IMR-90 (cell line): ENCODE data around the gene SHISA6. TPM values are rescaled to one million over a fixed set of nuclear protein-coding genes. Genes with fewer than 3 reads are reported as not detected.

Experiments
- ATAC-seq: fragments of 200-7000 bp; cut with Tn5 transposase; 2 replicates; pipeline ENCODE4 v1.9.1; 2020; ENCODE audit warnings: low read depth, mild to moderate bottlenecking, moderate library complexity
- BruUV-seq: library from RNA; stranded (reverse); fragments of 400-500 nt; replicated peaks from 2 replicates; lab custom pipeline; 2021; lab: Mats Ljungman, UMichigan
- CTCF ChIA-PET: fragments of 300-600 bp; formaldehyde crosslinking; extraction: SDS; loops from one replicate; lab custom pipeline; 2021; ENCODE audit warnings: antibody characterized with exemption; lab: Yijun Ruan, JAX
- POLR2A ChIA-PET: fragments of 300-600 bp; sonication (Branson Sonifier 250); formaldehyde crosslinking; loops from one replicate; lab custom pipeline; 2022; ENCODE audit warnings: antibody characterized with exemption; ENCODE audit not compliant: unreplicated experiment; lab: Charles Lee
- DNase-seq: peaks from one replicate; pipeline ENCODE4 v3.0.0; 2013
- H2AFZ ChIP-seq: replicated peaks from 2 replicates; pipeline ENCODE3; 2013; ENCODE audit warnings: low read length, mild to moderate bottlenecking; ENCODE audit not compliant: poor library complexity
- H2AK5ac ChIP-seq: 2 replicates; pipeline ENCODE4 v1.6.1; 2013; ENCODE audit warnings: low read depth, low read length, inconsistent platforms
- H2AK9ac ChIP-seq: replicated peaks from 2 replicates; pipeline ENCODE3; 2013; ENCODE audit warnings: mild to moderate bottlenecking, low read depth, low read length, moderate library complexity; ENCODE audit not compliant: poor library complexity
- H2BK120ac ChIP-seq: 2 replicates; pipeline ENCODE4 v1.6.1; 2013; ENCODE audit warnings: low read depth, low read length, inconsistent platforms
- H2BK15ac ChIP-seq: 3 replicates; pipeline ENCODE4 v1.6.1; 2013; ENCODE audit warnings: low read depth, low read length, inconsistent platforms
- H2BK20ac ChIP-seq: 2 replicates; pipeline ENCODE4 v1.6.1; 2013; ENCODE audit warnings: low read depth, mild to moderate bottlenecking, inconsistent platforms, low read length, moderate library complexity
- H2BK5ac ChIP-seq: 2 replicates; pipeline ENCODE4 v1.6.1; 2013; ENCODE audit warnings: mild to moderate bottlenecking, low read depth, low read length, inconsistent platforms; ENCODE audit not compliant: poor library complexity, severe bottlenecking
- H3K14ac ChIP-seq: replicated peaks from 2 replicates; pipeline ENCODE4 v1.6.1; 2013; ENCODE audit warnings: low read depth, low read length, inconsistent platforms
- H3K18ac ChIP-seq: 2 replicates; pipeline ENCODE4 v1.6.1; 2013; ENCODE audit warnings: low read depth, low read length, control low read depth
- H3K23ac ChIP-seq: 2 replicates; pipeline ENCODE4 v1.6.1; 2013; ENCODE audit warnings: low read depth, low read length, inconsistent platforms
- H3K27ac ChIP-seq: 2 replicates; pipeline ENCODE4 v1.5.1; 2013; ENCODE audit warnings: mild to moderate bottlenecking, control low read depth, low read length; ENCODE audit not compliant: insufficient read depth
- H3K27me3 ChIP-seq: 2 replicates; pipeline ENCODE4 v1.6.1; 2013; ENCODE audit warnings: low read length; ENCODE audit not compliant: control insufficient read depth, insufficient read depth
- H3K36me3 ChIP-seq: 2 replicates; pipeline ENCODE4 v1.6.1; 2013; ENCODE audit warnings: low read length, mixed read lengths; ENCODE audit not compliant: control insufficient read depth, insufficient read depth
- H3K4ac ChIP-seq: 2 replicates; pipeline ENCODE4 v1.6.1; 2013; ENCODE audit warnings: low read depth, low read length, inconsistent platforms
- H3K4me1 ChIP-seq: 2 replicates; pipeline ENCODE4 v1.6.1; 2013; ENCODE audit warnings: low read length, mixed read lengths; ENCODE audit not compliant: control insufficient read depth, insufficient read depth
- H3K4me2 ChIP-seq: 2 replicates; pipeline ENCODE4 v1.6.1; 2013; ENCODE audit warnings: low read depth, mild to moderate bottlenecking, control low read depth, low read length, moderate library complexity
- H3K4me3 ChIP-seq: 2 replicates; pipeline ENCODE4 v1.5.1; 2013; ENCODE audit warnings: low read depth, mild to moderate bottlenecking, control low read depth, low read length, moderate library complexity; ENCODE audit not compliant: insufficient read depth
- H3K56ac ChIP-seq: 2 replicates; pipeline ENCODE4 v1.6.1; 2013; ENCODE audit warnings: low read length, inconsistent platforms; ENCODE audit not compliant: insufficient read depth; ENCODE audit errors: extremely low read depth
- H3K79me1 ChIP-seq, 2 experiments: 2 replicates each; pipeline ENCODE4 v1.6.1; 2013; ENCODE audit warnings: low read length in 2 of 2, inconsistent platforms in 1 of 2, low read depth in 1 of 2
- H3K9ac ChIP-seq: 2 replicates; pipeline ENCODE4 v1.6.1; 2013; ENCODE audit warnings: low read depth, low read length, control low read depth
- H3K9me1 ChIP-seq: 2 replicates; pipeline ENCODE4 v1.6.1; 2013; ENCODE audit warnings: low read length, inconsistent platforms; ENCODE audit not compliant: insufficient read depth
- H3K9me3 ChIP-seq: 2 replicates; pipeline ENCODE4 v1.6.1; 2013; ENCODE audit warnings: low read length; ENCODE audit not compliant: control insufficient read depth, insufficient read depth
- H4K20me1 ChIP-seq: 2 replicates; pipeline ENCODE4 v1.6.1; 2013; ENCODE audit warnings: low read length, inconsistent platforms; ENCODE audit not compliant: insufficient read depth
- H4K5ac ChIP-seq: 2 replicates; pipeline ENCODE4 v1.6.1; 2013; ENCODE audit warnings: mild to moderate bottlenecking, low read depth, low read length, control low read depth
- H4K8ac ChIP-seq, 2 experiments: 2 replicates each; pipeline ENCODE4 v1.6.1; 2013; ENCODE audit warnings: low read depth in 2 of 2, low read length in 2 of 2, control low read depth in 1 of 2, inconsistent platforms in 1 of 2
- H4K91ac ChIP-seq: 2 replicates; pipeline ENCODE4 v1.6.1; 2013; ENCODE audit warnings: low read depth, low read length, inconsistent platforms; ENCODE audit not compliant: insufficient read depth
- BHLHE40 ChIP-seq: fragments of 150-350 bp; IDR thresholded peaks from 2 replicates; pipeline ENCODE4 v1.6.1; 2016; ENCODE audit warnings: mild to moderate bottlenecking, low read depth, low read length
- CEBPB ChIP-seq: IDR thresholded peaks from 2 replicates; pipeline ENCODE4 v1.6.1; 2012; ENCODE audit warnings: low read depth, low read length, improper control_type of control experiment
- CHD1 ChIP-seq: IDR thresholded peaks from 2 replicates; pipeline ENCODE4 v1.6.1; 2012; ENCODE audit warnings: low read depth, low read length, improper control_type of control experiment
- CTCF ChIP-seq: conservative IDR thresholded peaks from 2 replicates; pipeline ENCODE4 v1.5.1; 2012; ENCODE audit warnings: mild to moderate bottlenecking, low read depth, low read length, improper control_type of control experiment
- ELK1 ChIP-seq: fragments of 150-350 bp; IDR thresholded peaks from 2 replicates; pipeline ENCODE4 v1.6.1; 2016; ENCODE audit warnings: low read depth, mild to moderate bottlenecking, low read length, moderate library complexity, borderline replicate concordance
- FOS ChIP-seq: fragments of 150-350 bp; IDR thresholded peaks from 2 replicates; pipeline ENCODE4 v1.6.1; 2016; ENCODE audit warnings: low read depth, low read length
- MAFK ChIP-seq: IDR thresholded peaks from 2 replicates; pipeline ENCODE4 v1.6.1; 2012; ENCODE audit warnings: low read depth, low read length, improper control_type of control experiment
- MXI1 ChIP-seq: IDR thresholded peaks from 2 replicates; pipeline ENCODE4 v1.6.1; 2012; ENCODE audit warnings: low read depth, mild to moderate bottlenecking, low read length, moderate library complexity, borderline replicate concordance
- NFE2L2 ChIP-seq: fragments of 150-350 bp; IDR thresholded peaks from 2 replicates; pipeline ENCODE4 v1.6.1; 2016; ENCODE audit warnings: low read depth, mild to moderate bottlenecking, low read length
- RAD21 ChIP-seq: IDR thresholded peaks from 2 replicates; pipeline ENCODE4 v1.6.1; 2012; ENCODE audit warnings: low read length, improper control_type of control experiment
- RCOR1 ChIP-seq: IDR thresholded peaks from 2 replicates; pipeline ENCODE4 v1.6.1; 2012; ENCODE audit warnings: mild to moderate bottlenecking, low read length, improper control_type of control experiment; ENCODE audit not compliant: insufficient replicate concordance
- RFX5 ChIP-seq: IDR thresholded peaks from 2 replicates; pipeline ENCODE4 v1.8.0; 2012; ENCODE audit warnings: low read depth, mild to moderate bottlenecking, low read length, moderate library complexity
- SMC3 ChIP-seq: fragments of 150-350 bp; IDR thresholded peaks from 2 replicates; pipeline ENCODE4 v1.6.1; 2016; ENCODE audit warnings: low read depth, mild to moderate bottlenecking, antibody characterized with exemption, low read length, moderate library complexity
- USF2 ChIP-seq: fragments of 150-350 bp; IDR thresholded peaks from 2 replicates; pipeline ENCODE4 v1.6.1; 2017; ENCODE audit warnings: mild to moderate bottlenecking, antibody characterized with exemption, low read length, low read depth
- WGBS, 2 experiments: methylation state at CpG; one replicate each; pipeline versions ENCODE4 v1.1.5 to v1.1.7; 2013; ENCODE audit warnings: missing lambda C conversion rate in 2 of 2; ENCODE audit not compliant: insufficient read length in 1 of 2; ENCODE audit errors: extremely low coverage in 2 of 2; 5-methylcytosine and 5-hydroxymethylcytosine counted together
- dilution Hi-C: fragments of 300-500 bp; cut with HindIII; formaldehyde crosslinking; loops from one replicate; pipeline ENCODE4 v1.14.3; 2018; ENCODE audit warnings: low sequenced_read_pairs; ENCODE audit not compliant: unreplicated experiment
- in situ Hi-C: fragments of 300-500 bp; cut with MboI; formaldehyde crosslinking; loops from 3 replicates; pipeline ENCODE4 v1.14.3; 2019; ENCODE audit warnings: low sequenced_read_pairs, inconsistent platforms, mixed read lengths
- intact Hi-C: fragments of 100-400 bp; cut with micrococcal nuclease; formaldehyde crosslinking; loops from 2 replicates; pipeline ENCODE4 v1.10.0; 2022
- polyA plus RNA-seq, 3 experiments: library from polyadenylated mRNA; depleted of rRNA; stranded (reverse); fragments of >200 nt; gene quantifications; 2 replicates each; pipeline ENCODE4 v1.2.3, GENCODE V29; 2012; ENCODE audit warnings: low replicate concordance in 1 of 3
- total RNA-seq: library from RNA; depleted of rRNA; stranded (reverse); fragments of >200 nt; gene quantifications from 2 replicates; pipeline ENCODE4 v1.2.3, GENCODE V29; 2012

Gene SHISA6
- total and polyA plus RNA-seq, 2 of the 4 experiments (the other 2 are of a cell fraction) = not detected

- H3K9me1 ChIP-seq = no peaks in the 10 kb centered on the region
- dilution Hi-C loops = no loop called here
- H3K9me3 ChIP-seq = peaks cover 57% of the 10 kb centered on the region
- intact Hi-C loops = no loop called here
- H2BK120ac ChIP-seq = no peak overlapping the region
- no peak overlapping the region for H2AK5ac ChIP-seq
- ChIA-PET POLR2A (no interaction called here), CTCF (no interaction called here)
- no peak overlapping the region for H2BK20ac ChIP-seq
- in situ Hi-C loops = no loop called here
- H2AK9ac ChIP-seq = no peak overlapping the region
- BruUV-seq = no TSS peak
- no peak overlapping the region for H3K4me2 ChIP-seq
- H2BK15ac ChIP-seq = no peak overlapping the region
- no peaks in the 10 kb centered on the region for H3K36me3 ChIP-seq
- no peak overlapping the region for H4K8ac ChIP-seq
- ATAC-seq = no peak
- H3K27ac ChIP-seq = no peak overlapping the region
- no peak overlapping the region for H3K56ac ChIP-seq
- H3K23ac ChIP-seq = no peak overlapping the region
- H3K4ac ChIP-seq = no peak overlapping the region
- H3K4me1 ChIP-seq = no peaks in the 10 kb centered on the region
- no peak overlapping the region for H3K9ac ChIP-seq
- no peak overlapping the region for H2AFZ ChIP-seq
- H3K79me1 ChIP-seq = no peaks in the 10 kb centered on the region
- H3K4me3 ChIP-seq = no peak overlapping the region
- no peak overlapping the region for H2BK5ac ChIP-seq
- TF ChIP-seq CTCF = no peak
- no peak for TF ChIP-seq RFX5
- no peak for TF ChIP-seq SMC3
- no peak for TF ChIP-seq RAD21
- no peak for TF ChIP-seq BHLHE40
- TF ChIP-seq MAFK = no peak
- no peak for TF ChIP-seq CHD1
- no peak for TF ChIP-seq CEBPB
- no peak for TF ChIP-seq ELK1
- no peak for TF ChIP-seq NFE2L2
- no peak for TF ChIP-seq MXI1
- no peak for TF ChIP-seq FOS
- TF ChIP-seq USF2 = no peak
- no peak for TF ChIP-seq RCOR1
- no peak for DNase-seq
- H3K18ac ChIP-seq = no peak overlapping the region
- 13% methylated on average over 1 of the region's 5 CpGs; no CpG with 5 or more reads in 1 of the 2 experiments for WGBS, 2 experiments
- no peaks in the 10 kb centered on the region for H3K27me3 ChIP-seq
- H4K91ac ChIP-seq = no peak overlapping the region
- H4K20me1 ChIP-seq = no peaks in the 10 kb centered on the region
- no peak overlapping the region for H3K14ac ChIP-seq
- no peak overlapping the region for H4K5ac ChIP-seq
Observed at GRCh38 chr17:11554542-11554941, 313.5 kb downstream of the SHISA6 start.
